ENCODE results near the gene LEF1.

LEF1 gene

DNA sequence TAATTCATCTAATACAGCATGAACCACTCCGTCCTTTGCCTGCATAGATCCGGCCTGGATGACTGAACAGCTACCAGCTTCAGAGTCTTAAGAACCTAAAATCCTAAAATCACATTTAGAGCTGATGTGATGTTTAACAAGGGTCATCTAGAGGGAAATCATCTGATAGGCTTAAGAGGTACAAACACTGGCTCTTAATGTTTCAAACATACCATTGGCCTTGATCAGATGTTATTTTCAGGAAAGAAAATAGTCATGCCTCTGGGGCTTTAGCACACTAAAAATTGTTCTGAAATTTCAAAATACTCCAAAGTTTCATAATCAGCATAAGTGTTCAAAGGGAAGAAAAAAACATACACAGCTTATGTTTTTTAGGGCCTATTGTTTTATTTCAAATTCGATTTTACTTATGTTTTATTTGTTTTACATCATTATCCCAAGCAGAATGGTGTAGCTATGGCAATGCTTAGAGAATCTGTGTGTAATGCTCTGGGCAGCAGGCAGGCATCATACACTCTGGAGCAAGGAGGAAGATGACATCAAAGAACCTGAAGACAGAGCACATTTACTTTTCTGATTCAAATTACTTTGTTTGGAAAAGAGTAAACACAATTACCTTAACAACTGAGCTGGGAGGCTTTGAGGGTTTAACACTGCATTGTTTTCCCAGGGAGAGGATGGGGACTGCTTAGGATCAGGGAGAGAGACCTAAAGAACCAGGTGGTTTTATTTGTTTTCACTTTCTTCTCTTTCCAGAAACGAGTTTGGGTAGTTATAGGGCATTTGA lies 25.3 kb upstream of the LEF1 start:
- H3K4me3 ChIP-seq (ENCODE audit: control insufficient read depth, low read depth, low read length): no peak overlapping the region
- DNase-seq (ENCODE audit: low read depth): no peak
- TF ChIP-seq, protein P1, sequence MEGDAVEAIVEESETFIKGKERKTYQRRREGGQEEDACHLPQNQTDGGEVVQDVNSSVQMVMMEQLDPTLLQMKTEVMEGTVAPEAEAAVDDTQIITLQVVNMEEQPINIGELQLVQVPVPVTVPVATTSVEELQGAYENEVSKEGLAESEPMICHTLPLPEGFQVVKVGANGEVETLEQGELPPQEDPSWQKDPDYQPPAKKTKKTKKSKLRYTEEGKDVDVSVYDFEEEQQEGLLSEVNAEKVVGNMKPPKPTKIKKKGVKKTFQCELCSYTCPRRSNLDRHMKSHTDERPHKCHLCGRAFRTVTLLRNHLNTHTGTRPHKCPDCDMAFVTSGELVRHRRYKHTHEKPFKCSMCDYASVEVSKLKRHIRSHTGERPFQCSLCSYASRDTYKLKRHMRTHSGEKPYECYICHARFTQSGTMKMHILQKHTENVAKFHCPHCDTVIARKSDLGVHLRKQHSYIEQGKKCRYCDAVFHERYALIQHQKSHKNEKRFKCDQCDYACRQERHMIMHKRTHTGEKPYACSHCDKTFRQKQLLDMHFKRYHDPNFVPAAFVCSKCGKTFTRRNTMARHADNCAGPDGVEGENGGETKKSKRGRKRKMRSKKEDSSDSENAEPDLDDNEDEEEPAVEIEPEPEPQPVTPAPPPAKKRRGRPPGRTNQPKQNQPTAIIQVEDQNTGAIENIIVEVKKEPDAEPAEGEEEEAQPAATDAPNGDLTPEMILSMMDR (IDR thresholded peaks at IDR 0.05; ENCODE audit: control insufficient read depth, insufficient read depth, low read depth, low read length, missing control alignments): no peak

DNA sequence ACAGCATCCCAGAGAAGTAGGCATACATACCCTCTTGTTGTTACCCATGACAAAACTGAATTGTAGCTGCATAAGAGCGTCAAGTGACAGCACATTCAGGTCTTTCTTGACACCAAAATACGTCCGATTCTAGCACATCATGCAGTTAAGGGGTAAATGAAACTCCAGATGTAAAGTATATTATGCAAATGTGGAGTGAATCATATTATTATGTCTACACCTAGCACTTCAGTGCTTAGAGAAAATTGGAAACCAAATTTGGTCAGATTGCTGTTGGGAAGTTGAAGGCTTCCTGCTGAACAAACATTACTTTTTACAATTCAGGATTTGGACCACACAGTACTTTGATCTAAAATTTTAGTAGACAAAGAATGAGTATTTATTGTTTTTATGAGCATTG lies 24.2 kb upstream of the LEF1 start:
- DNase-seq (ENCODE audit: low read depth): no peak
- TF ChIP-seq, protein P1 (IDR thresholded peaks at IDR 0.05; ENCODE audit: control insufficient read depth, insufficient read depth, low read depth, low read length, missing control alignments): no peak

DNA sequence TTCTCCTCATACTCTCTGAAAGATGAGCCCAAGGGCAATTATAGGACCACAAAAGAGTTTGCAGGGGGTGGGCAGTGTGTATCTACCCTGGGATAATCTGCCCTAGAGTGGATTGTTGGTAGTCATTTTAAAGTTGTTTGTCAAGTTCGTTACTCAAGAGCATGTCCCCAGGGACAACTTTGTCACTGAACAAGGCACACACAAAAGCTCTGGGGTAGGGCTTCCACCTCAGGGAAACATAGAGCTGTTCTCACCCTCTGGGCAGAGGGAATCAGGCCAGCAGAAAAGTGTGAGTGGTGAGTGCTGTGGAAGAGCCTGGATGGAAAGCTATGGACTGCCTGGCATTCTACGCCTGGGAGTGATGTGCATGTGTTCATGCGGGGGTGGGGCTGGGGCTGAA lies 23.3 kb upstream of the LEF1 start:
- no peak for DNase-seq (ENCODE audit: low read depth)
- TF ChIP-seq, protein P1 (IDR thresholded peaks at IDR 0.05; ENCODE audit: control insufficient read depth, insufficient read depth, low read depth, low read length, missing control alignments): no peak
- no peak overlapping the region for H3K4me3 ChIP-seq (ENCODE audit: control insufficient read depth, low read depth, low read length)

More for the DNA sequence above, 24.2 kb upstream of the LEF1 start:
- H3K4me3 ChIP-seq (ENCODE audit: control insufficient read depth, low read depth, low read length): no peak overlapping the region

DNA sequence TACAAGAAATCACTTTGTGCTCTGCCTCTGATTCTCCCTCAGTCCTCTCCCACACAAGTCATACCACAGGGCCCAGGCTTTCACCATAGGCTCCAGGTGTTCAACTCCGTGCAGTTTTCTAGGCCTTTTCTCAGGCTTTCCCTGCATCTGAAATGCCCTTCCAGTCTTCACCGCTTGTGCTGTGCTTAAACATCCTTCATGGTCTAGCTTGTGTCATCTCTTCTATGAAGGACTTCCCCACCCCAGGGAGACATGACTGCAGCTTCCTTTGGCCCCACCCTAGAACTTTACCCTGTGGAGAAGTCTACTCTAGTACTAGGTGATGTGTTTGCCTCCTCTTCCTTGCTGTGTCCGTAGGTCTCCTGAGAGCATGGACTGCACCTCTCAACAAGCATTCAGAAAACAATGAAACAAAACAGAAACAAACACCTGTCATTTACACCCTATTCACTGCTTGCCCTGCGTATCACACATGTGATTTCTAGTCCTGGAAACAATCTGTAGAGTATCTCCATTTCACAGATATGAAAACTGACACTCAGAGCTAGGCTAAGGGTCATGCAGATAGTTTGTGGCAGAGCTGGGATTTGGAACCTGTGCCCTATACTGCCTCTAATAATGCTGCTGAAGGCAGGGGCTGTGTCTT lies 22.7 kb upstream of the LEF1 start:
- H3K4me3 ChIP-seq (ENCODE audit: control insufficient read depth, low read depth, low read length): no peak overlapping the region
- TF ChIP-seq, protein P1 (IDR thresholded peaks at IDR 0.05; ENCODE audit: control insufficient read depth, insufficient read depth, low read depth, low read length, missing control alignments): no peak
- DNase-seq (ENCODE audit: low read depth): no peak

DNA sequence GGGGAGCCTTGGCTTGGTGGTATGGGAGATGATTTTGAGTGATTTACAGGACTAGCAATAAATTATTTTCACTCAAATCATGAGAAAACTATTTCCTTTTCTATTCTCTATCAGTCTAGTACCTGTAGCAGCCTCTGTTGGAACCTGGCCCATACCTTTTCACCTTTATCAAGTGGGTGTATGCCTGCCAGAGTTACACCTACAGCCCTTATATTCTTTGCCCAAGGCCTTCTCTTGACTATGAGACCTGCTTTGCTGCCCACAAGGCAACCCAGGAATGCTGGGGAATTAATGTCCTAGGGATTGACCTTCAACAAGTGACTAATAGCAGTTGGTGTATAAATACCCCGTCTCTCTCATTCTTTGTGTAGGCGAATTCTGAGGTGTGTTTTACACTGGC lies 20.0 kb upstream of the LEF1 start:
- TF ChIP-seq, protein P1 (IDR thresholded peaks at IDR 0.05; ENCODE audit: control insufficient read depth, insufficient read depth, low read depth, low read length, missing control alignments): no peak
- H3K4me3 ChIP-seq (ENCODE audit: control insufficient read depth, low read depth, low read length): no peak overlapping the region
- DNase-seq (ENCODE audit: low read depth): no peak

DNA sequence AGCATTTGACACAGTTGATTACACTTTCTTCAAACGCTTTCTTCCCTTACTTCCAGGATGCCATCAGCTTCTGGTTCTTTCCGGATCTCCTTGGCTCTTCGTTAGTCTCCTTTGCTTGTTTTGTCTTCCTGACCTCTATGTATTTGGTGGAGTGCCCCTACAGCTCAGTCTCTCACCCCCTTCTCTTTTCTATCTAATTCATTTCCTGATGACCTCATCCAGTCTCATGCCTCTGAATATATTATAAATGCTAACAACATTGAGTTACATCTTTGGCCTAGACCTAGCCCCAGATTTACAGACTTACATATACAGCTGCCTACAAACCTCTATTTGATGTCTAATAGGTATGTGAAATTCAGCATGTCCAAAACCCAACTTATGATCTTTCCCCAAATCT lies 16.5 kb upstream of the LEF1 start:
- no peak for DNase-seq (ENCODE audit: low read depth)
- no peak overlapping the region for H3K4me3 ChIP-seq (ENCODE audit: control insufficient read depth, low read depth, low read length)
- TF ChIP-seq, protein P1 (IDR thresholded peaks at IDR 0.05; ENCODE audit: control insufficient read depth, insufficient read depth, low read depth, low read length, missing control alignments): no peak
